Measurements from ENCODE around the gene CTDSPL. TPM values are rescaled to one million over a fixed set of nuclear protein-coding genes. Genes with fewer than 3 reads are reported as not detected.

CTDSPL gene
- total and polyA plus RNA-seq, 2 of the 13 experiments (the other 11 are each of a cell fraction or from before 2014, with no cell fraction given), result 26.1 to 142 TPM

GRCh38 chr3:37864904-37865303, 3.2 kb downstream of the CTDSPL start (continued):
- TF ChIP-seq, protein P1, sequence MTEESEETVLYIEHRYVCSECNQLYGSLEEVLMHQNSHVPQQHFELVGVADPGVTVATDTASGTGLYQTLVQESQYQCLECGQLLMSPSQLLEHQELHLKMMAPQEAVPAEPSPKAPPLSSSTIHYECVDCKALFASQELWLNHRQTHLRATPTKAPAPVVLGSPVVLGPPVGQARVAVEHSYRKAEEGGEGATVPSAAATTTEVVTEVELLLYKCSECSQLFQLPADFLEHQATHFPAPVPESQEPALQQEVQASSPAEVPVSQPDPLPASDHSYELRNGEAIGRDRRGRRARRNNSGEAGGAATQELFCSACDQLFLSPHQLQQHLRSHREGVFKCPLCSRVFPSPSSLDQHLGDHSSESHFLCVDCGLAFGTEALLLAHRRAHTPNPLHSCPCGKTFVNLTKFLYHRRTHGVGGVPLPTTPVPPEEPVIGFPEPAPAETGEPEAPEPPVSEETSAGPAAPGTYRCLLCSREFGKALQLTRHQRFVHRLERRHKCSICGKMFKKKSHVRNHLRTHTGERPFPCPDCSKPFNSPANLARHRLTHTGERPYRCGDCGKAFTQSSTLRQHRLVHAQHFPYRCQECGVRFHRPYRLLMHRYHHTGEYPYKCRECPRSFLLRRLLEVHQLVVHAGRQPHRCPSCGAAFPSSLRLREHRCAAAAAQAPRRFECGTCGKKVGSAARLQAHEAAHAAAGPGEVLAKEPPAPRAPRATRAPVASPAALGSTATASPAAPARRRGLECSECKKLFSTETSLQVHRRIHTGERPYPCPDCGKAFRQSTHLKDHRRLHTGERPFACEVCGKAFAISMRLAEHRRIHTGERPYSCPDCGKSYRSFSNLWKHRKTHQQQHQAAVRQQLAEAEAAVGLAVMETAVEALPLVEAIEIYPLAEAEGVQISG (CRISPR knock-in tag; IDR thresholded peaks at IDR 0.05), result no peak
- TF ChIP-seq BRCA1 (CRISPR knock-in tag; IDR thresholded peaks at IDR 0.05) (no peak), CTCF (CRISPR knock-in tag; IDR thresholded peaks at IDR 0.05) (peak; percentile 56), SIN3A (IDR thresholded peaks at IDR 0.05; ENCODE audit: borderline replicate concordance, low read depth, low read length) (peak; percentile 77; the same call in 1 of the 2 replicates), NCOA2 (CRISPR knock-in tag; IDR thresholded peaks at IDR 0.05) (no peak)

- no peaks in the 10 kb centered on the region for H3K9me3 ChIP-seq (ENCODE audit: low read length)
- ATAC-seq, result no peak
- ChIA-PET POLR2A (interaction anchor here (1.0 kb wide), 1 partner anchor 39 kb away, joined by 3 read pairs; no protein-coding TSS in a partner anchor), CTCF (ENCODE audit: low intra/inter-chr PET ratio, low total read pairs) (no interaction called here)
- DNase-seq (ENCODE audit: low spot score), result no peak
- no peaks in the 10 kb centered on the region; a peak in 1 of 5 replicates for H3K27me3 ChIP-seq (ENCODE audit: control insufficient read depth in 1 of 2, insufficient read depth in 2 of 2, low read length in 2 of 2)
- H3K79me2 ChIP-seq (ENCODE audit: insufficient read depth, low read length), result peaks cover 100% of the 10 kb centered on the region
- no peak overlapping the region for H2AFZ ChIP-seq (ENCODE audit: low read length)
- BruUV-seq (replicated peaks), result no TSS peak
- 95% methylated on average over 1 of the region's 1 CpG for WGBS (ENCODE audit: low lambda C conversion rate)
- no peak overlapping the region for H3K4me3 ChIP-seq (replicated peaks in 1 of 3; ENCODE audit: insufficient read depth in 1 of 3, low read depth in 2 of 3, low read length in 3 of 3)
- FAIRE-seq, result no peak
- intact Hi-C loops (cut with micrococcal nuclease; ENCODE audit: unreplicated experiment), result no loop called here
- no peak overlapping the region for H3K4me2 ChIP-seq (ENCODE audit: low read depth, low read length)
- no peaks in the 10 kb centered on the region; a peak in 2 of 5 replicates for H3K36me3 ChIP-seq (replicated peaks in 1 of 2; ENCODE audit: control insufficient read depth in 1 of 2, insufficient read depth in 2 of 2, low read length in 2 of 2)
- H4K20me1 ChIP-seq (ENCODE audit: insufficient read depth, low read length), result peaks cover 49% of the 10 kb centered on the region
- no peak overlapping the region for H3K27ac ChIP-seq (ENCODE audit: extremely low read length, insufficient read depth, low read length)
- peaks cover 38% of the 10 kb centered on the region for H3K4me1 ChIP-seq (ENCODE audit: insufficient read depth, low read length)
- in situ Hi-C loops (cut with HindIII; ENCODE audit: extremely low pct_ligation_motif_present, low pct_unique_long_range_greater_than_20kb), result no loop called here
- no peak overlapping the region for H3K9ac ChIP-seq (ENCODE audit: insufficient read depth, low read depth, low read length)
- TF ChIP-seq, protein P2, sequence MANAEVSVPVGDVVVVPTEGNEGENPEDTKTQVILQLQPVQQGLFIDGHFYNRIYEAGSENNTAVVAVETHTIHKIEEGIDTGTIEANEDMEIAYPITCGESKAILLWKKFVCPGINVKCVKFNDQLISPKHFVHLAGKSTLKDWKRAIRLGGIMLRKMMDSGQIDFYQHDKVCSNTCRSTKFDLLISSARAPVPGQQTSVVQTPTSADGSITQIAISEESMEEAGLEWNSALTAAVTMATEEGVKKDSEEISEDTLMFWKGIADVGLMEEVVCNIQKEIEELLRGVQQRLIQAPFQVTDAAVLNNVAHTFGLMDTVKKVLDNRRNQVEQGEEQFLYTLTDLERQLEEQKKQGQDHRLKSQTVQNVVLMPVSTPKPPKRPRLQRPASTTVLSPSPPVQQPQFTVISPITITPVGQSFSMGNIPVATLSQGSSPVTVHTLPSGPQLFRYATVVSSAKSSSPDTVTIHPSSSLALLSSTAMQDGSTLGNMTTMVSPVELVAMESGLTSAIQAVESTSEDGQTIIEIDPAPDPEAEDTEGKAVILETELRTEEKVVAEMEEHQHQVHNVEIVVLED (CRISPR knock-in tag; IDR thresholded peaks at IDR 0.05; ENCODE audit: borderline replicate concordance), result no peak
- TF ChIP-seq, protein P3, sequence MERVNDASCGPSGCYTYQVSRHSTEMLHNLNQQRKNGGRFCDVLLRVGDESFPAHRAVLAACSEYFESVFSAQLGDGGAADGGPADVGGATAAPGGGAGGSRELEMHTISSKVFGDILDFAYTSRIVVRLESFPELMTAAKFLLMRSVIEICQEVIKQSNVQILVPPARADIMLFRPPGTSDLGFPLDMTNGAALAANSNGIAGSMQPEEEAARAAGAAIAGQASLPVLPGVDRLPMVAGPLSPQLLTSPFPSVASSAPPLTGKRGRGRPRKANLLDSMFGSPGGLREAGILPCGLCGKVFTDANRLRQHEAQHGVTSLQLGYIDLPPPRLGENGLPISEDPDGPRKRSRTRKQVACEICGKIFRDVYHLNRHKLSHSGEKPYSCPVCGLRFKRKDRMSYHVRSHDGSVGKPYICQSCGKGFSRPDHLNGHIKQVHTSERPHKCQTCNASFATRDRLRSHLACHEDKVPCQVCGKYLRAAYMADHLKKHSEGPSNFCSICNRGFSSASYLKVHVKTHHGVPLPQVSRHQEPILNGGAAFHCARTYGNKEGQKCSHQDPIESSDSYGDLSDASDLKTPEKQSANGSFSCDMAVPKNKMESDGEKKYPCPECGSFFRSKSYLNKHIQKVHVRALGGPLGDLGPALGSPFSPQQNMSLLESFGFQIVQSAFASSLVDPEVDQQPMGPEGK (CRISPR knock-in tag; IDR thresholded peaks at IDR 0.05), result no peak
- TF ChIP-seq ZEB1 (IDR thresholded peaks at IDR 0.05; ENCODE audit: insufficient replicate concordance, low read depth) (no peak), ZNF569 (CRISPR knock-in tag; IDR thresholded peaks at IDR 0.05; ENCODE audit: borderline replicate concordance) (no peak), KLF16 (CRISPR knock-in tag; IDR thresholded peaks at IDR 0.05) (no peak), ZNF20 (CRISPR knock-in tag; IDR thresholded peaks at IDR 0.05) (no peak)
Measured at GRCh38 chr3:37867144-37867543, 5.5 kb downstream of the CTDSPL start.

All from HepG2 (cell line).